Hepatocyte (in vitro differentiated cells): ENCODE data around the gene ADAMTS8. TPM values are rescaled to one million over a fixed set of nuclear protein-coding genes. Genes with fewer than 3 reads are reported as not detected.

ENCODE experiments used
- DNase-seq: peaks from one replicate; pipeline ENCODE4 v3.0.0-alpha.2; 2016; ENCODE audit warnings: low spot score
- H2AFZ ChIP-seq: fragments of 200-600 bp; sonication (generic); 2 replicates; pipeline ENCODE4 v1.6.0; 2016; ENCODE audit warnings: antibody characterized with exemption, mild to moderate bottlenecking
- H3K27ac ChIP-seq: fragments of 200-600 bp; sonication (generic); 2 replicates; pipeline ENCODE4 v1.5.1; 2016; ENCODE audit warnings: mild to moderate bottlenecking
- H3K27me3 ChIP-seq: fragments of 200-600 bp; sonication (generic); 2 replicates; pipeline ENCODE4 v1.6.1; 2016
- H3K36me3 ChIP-seq: fragments of 200-600 bp; sonication (generic); replicated peaks from 2 replicates; pipeline ENCODE4 v1.5.1; 2016; ENCODE audit warnings: low read depth; ENCODE audit not compliant: insufficient read depth
- H3K4me1 ChIP-seq: fragments of 200-600 bp; sonication (generic); 2 replicates; pipeline ENCODE4 v1.5.1; 2016; ENCODE audit warnings: mild to moderate bottlenecking, moderate library complexity; ENCODE audit not compliant: insufficient read depth
- H3K4me2 ChIP-seq: fragments of 200-600 bp; sonication (generic); 2 replicates; pipeline ENCODE4 v1.6.0; 2016
- H3K4me3 ChIP-seq: fragments of 200-600 bp; sonication (generic); 2 replicates; pipeline ENCODE4 v1.5.1; 2016; ENCODE audit warnings: mild to moderate bottlenecking
- H3K79me2 ChIP-seq: fragments of 200-600 bp; sonication (generic); 2 replicates; pipeline ENCODE4 v1.6.0; 2017; ENCODE audit warnings: mild to moderate bottlenecking
- H3K9me2 ChIP-seq: fragments of 200-600 bp; sonication (generic); replicated peaks from 2 replicates; pipeline ENCODE4 v1.6.0; 2017; ENCODE audit warnings: mild to moderate bottlenecking; ENCODE audit not compliant: insufficient read depth
- H3K9me3 ChIP-seq: fragments of 200-600 bp; sonication (generic); 2 replicates; pipeline ENCODE4 v1.5.1; 2016; ENCODE audit warnings: low read depth, mild to moderate bottlenecking
- H4K20me1 ChIP-seq: fragments of 200-600 bp; sonication (generic); 2 replicates; pipeline ENCODE4 v1.6.0; 2016; ENCODE audit warnings: mild to moderate bottlenecking; ENCODE audit not compliant: insufficient read depth, poor library complexity, severe bottlenecking
- EZH2 ChIP-seq: fragments of 200-600 bp; sonication (generic); IDR thresholded peaks from 2 replicates; pipeline ENCODE4 v1.6.1; 2016; ENCODE audit warnings: antibody characterized with exemption, mild to moderate bottlenecking, borderline replicate concordance
- EZH2phosphoT487 ChIP-seq: fragments of 200-600 bp; sonication (generic); IDR thresholded peaks from one replicate; pipeline ENCODE4 v1.6.1; 2018; ENCODE audit warnings: antibody characterized with exemption, mild to moderate bottlenecking, low read depth, moderate library complexity; ENCODE audit not compliant: unreplicated experiment, severe bottlenecking
- WGBS: methylation state at CpG from one replicate; pipeline ENCODE4 v1.1.6; 2016; ENCODE audit warnings: low lambda C conversion rate; ENCODE audit errors: missing lambda C conversion rate; 5-methylcytosine and 5-hydroxymethylcytosine counted together
- polyA plus RNA-seq: library from polyadenylated mRNA; unstranded; fragments of >200 nt; fragmentation: Nextera tagmentation; extraction: Ambion mirVana; gene quantifications from 2 replicates; pipeline ENCODE4 v1.2.1, GENCODE V29; 2016
- total RNA-seq: library from RNA; depleted of rRNA; stranded (reverse); fragments of >200 nt; gene quantifications from 2 replicates; pipeline ENCODE4 v1.2.3, GENCODE V29; 2014
- TF ChIP-seq, protein P1 (sequence below): fragments of 200-600 bp; sonication (generic); IDR thresholded peaks from 2 replicates; pipeline ENCODE4 v1.5.1; 2016; ENCODE audit warnings: antibody characterized with exemption, mild to moderate bottlenecking; ENCODE audit not compliant: poor library complexity

ADAMTS8 gene
- total and polyA plus RNA-seq, 2 experiments from 2014 or later, result 1.7 to 2.3 TPM

DNA sequence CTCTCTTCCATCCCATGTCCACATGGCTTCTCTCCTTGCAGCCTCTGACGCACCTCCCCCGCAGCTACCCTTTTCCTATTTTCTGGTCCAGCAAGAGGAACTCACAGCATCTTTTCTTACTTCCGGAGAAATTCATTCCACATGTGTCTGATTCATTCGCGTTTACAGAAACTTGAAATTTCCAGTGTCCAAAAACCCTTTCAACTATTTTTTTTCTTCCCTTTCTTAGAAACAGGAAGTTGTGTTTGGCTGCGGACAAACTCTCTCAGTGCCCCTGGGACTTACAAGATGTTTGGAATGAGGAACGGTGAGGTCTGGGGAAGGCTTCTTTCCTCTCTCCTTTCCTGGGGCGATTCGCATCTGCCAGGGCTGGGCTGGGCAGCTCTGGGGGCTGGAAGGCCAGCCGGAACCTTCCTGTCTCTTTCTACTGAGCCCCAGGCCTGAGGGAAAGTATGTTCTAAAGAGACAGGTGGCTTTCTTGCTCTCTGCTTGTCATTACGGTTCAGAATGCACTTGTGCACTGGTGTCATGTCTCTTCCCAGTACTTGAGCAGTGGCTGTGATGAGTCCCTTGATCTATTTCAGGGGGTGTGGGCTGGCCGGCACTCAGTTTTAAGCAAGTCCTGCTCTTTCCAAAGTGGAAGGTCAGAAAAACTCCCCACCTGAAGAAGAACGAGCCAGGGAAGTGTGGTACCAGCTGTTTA lies 27.5 kb downstream of the ADAMTS8 start:
- Histone ChIP-seq H3K9me3 (no peaks in the 10 kb centered on the region), H3K9me2 (no peaks in the 10 kb centered on the region), H4K20me1 (no peaks in the 10 kb centered on the region), H3K4me3 (no peak overlapping the region), H3K27me3 (no peaks in the 10 kb centered on the region), H2AFZ (no peak overlapping the region), H3K4me2 (peak overlapping the region; percentile 57), H3K27ac (no peak overlapping the region), H3K79me2 (no peaks in the 10 kb centered on the region), H3K36me3 (no peaks in the 10 kb centered on the region), H3K4me1 (peaks cover 16% of the 10 kb centered on the region)
- TF ChIP-seq EZH2 (no peak), EZH2phosphoT487 (no peak)
- TF ChIP-seq, protein P1, sequence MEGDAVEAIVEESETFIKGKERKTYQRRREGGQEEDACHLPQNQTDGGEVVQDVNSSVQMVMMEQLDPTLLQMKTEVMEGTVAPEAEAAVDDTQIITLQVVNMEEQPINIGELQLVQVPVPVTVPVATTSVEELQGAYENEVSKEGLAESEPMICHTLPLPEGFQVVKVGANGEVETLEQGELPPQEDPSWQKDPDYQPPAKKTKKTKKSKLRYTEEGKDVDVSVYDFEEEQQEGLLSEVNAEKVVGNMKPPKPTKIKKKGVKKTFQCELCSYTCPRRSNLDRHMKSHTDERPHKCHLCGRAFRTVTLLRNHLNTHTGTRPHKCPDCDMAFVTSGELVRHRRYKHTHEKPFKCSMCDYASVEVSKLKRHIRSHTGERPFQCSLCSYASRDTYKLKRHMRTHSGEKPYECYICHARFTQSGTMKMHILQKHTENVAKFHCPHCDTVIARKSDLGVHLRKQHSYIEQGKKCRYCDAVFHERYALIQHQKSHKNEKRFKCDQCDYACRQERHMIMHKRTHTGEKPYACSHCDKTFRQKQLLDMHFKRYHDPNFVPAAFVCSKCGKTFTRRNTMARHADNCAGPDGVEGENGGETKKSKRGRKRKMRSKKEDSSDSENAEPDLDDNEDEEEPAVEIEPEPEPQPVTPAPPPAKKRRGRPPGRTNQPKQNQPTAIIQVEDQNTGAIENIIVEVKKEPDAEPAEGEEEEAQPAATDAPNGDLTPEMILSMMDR, result no peak
- DNase-seq, result peak; percentile 38
- 62% methylated on average over 13 of the region's 13 CpGs for WGBS

DNA sequence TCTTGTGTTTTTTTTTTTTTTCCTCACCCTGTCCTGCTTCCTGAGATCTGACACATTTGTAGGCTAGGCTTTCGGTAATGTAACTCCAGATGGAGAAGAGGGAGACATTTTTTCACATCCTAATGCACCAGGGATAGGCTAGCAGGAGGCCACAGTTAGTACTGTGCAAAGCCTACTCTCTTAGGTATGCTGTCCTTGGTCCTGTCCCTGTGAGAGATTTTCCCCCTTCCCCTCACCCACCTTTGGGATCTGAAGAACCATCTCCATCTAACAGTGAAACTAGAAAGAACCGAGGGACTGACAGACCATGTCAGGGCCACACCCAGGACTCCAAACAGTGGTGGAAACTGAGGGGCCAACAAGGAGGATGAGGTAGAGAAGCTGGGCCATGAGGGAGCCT lies 29.2 kb downstream of the ADAMTS8 start:
- Histone ChIP-seq H3K9me3 (no peaks in the 10 kb centered on the region), H3K79me2 (no peaks in the 10 kb centered on the region), H3K4me2 (no peak overlapping the region), H4K20me1 (no peaks in the 10 kb centered on the region), H3K36me3 (no peaks in the 10 kb centered on the region), H3K27ac (no peak overlapping the region), H3K27me3 (no peaks in the 10 kb centered on the region), H3K9me2 (no peaks in the 10 kb centered on the region), H2AFZ (no peak overlapping the region), H3K4me1 (peaks cover 16% of the 10 kb centered on the region), H3K4me3 (no peak overlapping the region)
- DNase-seq, result no peak
- 88% methylated on average over 2 of the region's 2 CpGs for WGBS
- TF ChIP-seq, protein P1, result no peak
- TF ChIP-seq EZH2phosphoT487 (no peak), EZH2 (no peak)

DNA sequence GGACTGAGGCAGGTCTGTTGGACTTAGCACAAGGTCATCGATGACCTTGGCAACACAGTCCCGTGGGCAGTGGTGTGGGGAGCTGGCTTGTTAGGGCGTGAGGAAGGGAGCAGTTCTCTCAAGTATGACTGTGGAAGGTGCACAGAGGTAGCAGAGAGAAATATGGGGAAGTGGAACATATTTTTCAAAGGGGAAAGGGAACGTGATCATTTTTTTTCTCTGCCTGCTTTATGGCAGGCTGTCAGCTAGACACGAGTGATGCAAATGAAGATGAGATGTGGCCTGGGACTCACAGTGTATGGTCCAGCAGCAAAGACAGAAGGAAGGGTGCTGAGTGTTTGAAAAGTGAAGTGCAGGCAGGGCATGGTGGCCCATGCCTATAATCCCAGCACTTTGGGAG lies 30.6 kb downstream of the ADAMTS8 start:
- no peak overlapping the region for H3K4me3 ChIP-seq
- no peaks in the 10 kb centered on the region for H3K9me2 ChIP-seq
- H3K9me3 ChIP-seq, result no peaks in the 10 kb centered on the region
- H3K27ac ChIP-seq, result no peak overlapping the region
- no peaks in the 10 kb centered on the region for H3K36me3 ChIP-seq
- H3K4me2 ChIP-seq, result no peak overlapping the region
- no peaks in the 10 kb centered on the region for H4K20me1 ChIP-seq
- H2AFZ ChIP-seq, result no peak overlapping the region
- WGBS, result 91% methylated on average over 5 of the region's 5 CpGs
- peaks cover 3% of the 10 kb centered on the region for H3K4me1 ChIP-seq
- DNase-seq, result no peak
- H3K27me3 ChIP-seq, result no peaks in the 10 kb centered on the region
- TF ChIP-seq EZH2phosphoT487 (no peak), EZH2 (no peak)
- TF ChIP-seq, protein P1, result no peak
- H3K79me2 ChIP-seq, result no peaks in the 10 kb centered on the region
